Measurements from ENCODE around the gene APOA4.
A peak's percentile ranks its signal among the peaks of the same experiment; 100 is the strongest.

APOA4 gene

GRCh38 chr11:116823031-116823843 lies at the start of gene APOA4:
Gene APOA4, minus strand, starts transcription at chr11:116823304. Its CDS starts 113 bp downstream, at chr11:116823191.
- DNase-seq = no peak

- DNase-seq = no peak
These were observed 48.1 kb upstream of the APOA4 start for GRCh38 chr11:116871248-116871647.

GRCh38 chr11:116870054-116870453 lies 47.0 kb upstream of the APOA4 start:
- DNase-seq = no peak

- no peak for DNase-seq
These were observed 46.5 kb upstream of the APOA4 start for GRCh38 chr11:116869610-116870009.

GRCh38 chr11:116868066-116868465 lies 45.0 kb upstream of the APOA4 start:
- no peak for DNase-seq

GRCh38 chr11:116867619-116868018 lies 44.5 kb upstream of the APOA4 start:
- DNase-seq = no peak

- no peak for DNase-seq
These were observed 43.8 kb upstream of the APOA4 start for GRCh38 chr11:116866804-116867455.

GRCh38 chr11:116865696-116866095 lies 42.6 kb upstream of the APOA4 start:
- DNase-seq = no peak

GRCh38 chr11:116864531-116864930 lies 41.4 kb upstream of the APOA4 start:
- DNase-seq = no peak

- no peak for DNase-seq
These were observed 39.8 kb upstream of the APOA4 start for GRCh38 chr11:116862951-116863350.

GRCh38 chr11:116862185-116862584 lies 39.1 kb upstream of the APOA4 start:
- DNase-seq = no peak

GRCh38 chr11:116861539-116861938 lies 38.4 kb upstream of the APOA4 start:
- no peak for DNase-seq

GRCh38 chr11:116860303-116860702 lies 37.2 kb upstream of the APOA4 start:
- no peak for DNase-seq

- DNase-seq = no peak
These were observed 36.1 kb upstream of the APOA4 start for GRCh38 chr11:116859175-116859574.

- DNase-seq = no peak
These were observed 34.8 kb upstream of the APOA4 start for GRCh38 chr11:116857936-116858335.

GRCh38 chr11:116857316-116857715 lies 34.2 kb upstream of the APOA4 start:
- no peak for DNase-seq

GRCh38 chr11:116856423-116856822 lies 33.3 kb upstream of the APOA4 start:
- DNase-seq = no peak

- DNase-seq = peak; percentile 43
These were observed 32.3 kb upstream of the APOA4 start for GRCh38 chr11:116855413-116855812.

- peak; percentile 72 for DNase-seq
These were observed 30.5 kb upstream of the APOA4 start for GRCh38 chr11:116853461-116854073.

GRCh38 chr11:116852261-116853031 lies 29.3 kb upstream of the APOA4 start:
- no peak for DNase-seq

GRCh38 chr11:116851626-116852025 lies 28.5 kb upstream of the APOA4 start:
- peak; percentile 67 for DNase-seq

- no peak for DNase-seq
These were observed 26.4 kb upstream of the APOA4 start for GRCh38 chr11:116849486-116849885.

GRCh38 chr11:116849060-116849459 lies 26.0 kb upstream of the APOA4 start:
- no peak for DNase-seq

Data from CD4-positive, alpha-beta T cell treated with Interleukin-17A for 4 hours (primary cell).